ENCODE data around the gene LOXL3.

DNA sequence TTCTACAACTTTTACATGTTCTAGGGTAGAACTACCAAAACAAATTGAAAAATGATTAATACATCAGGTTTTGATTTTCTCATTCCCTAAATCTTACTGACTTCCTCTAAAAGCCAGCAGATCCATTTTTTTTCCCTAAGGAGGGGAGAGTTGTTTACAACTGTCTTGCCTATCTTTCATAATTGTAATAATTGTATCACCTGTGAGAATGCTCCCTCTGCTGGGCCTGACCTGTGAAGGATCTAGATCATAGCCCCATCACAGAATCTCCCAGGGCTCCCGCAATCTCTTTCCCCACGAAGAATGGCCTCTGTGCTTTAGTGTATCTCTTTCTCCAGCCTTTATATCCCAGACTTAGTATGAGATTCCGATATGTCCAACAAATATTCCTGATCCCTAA lies 9.1 kb downstream of the LOXL3 start:
- TF ChIP-seq, protein P1, sequence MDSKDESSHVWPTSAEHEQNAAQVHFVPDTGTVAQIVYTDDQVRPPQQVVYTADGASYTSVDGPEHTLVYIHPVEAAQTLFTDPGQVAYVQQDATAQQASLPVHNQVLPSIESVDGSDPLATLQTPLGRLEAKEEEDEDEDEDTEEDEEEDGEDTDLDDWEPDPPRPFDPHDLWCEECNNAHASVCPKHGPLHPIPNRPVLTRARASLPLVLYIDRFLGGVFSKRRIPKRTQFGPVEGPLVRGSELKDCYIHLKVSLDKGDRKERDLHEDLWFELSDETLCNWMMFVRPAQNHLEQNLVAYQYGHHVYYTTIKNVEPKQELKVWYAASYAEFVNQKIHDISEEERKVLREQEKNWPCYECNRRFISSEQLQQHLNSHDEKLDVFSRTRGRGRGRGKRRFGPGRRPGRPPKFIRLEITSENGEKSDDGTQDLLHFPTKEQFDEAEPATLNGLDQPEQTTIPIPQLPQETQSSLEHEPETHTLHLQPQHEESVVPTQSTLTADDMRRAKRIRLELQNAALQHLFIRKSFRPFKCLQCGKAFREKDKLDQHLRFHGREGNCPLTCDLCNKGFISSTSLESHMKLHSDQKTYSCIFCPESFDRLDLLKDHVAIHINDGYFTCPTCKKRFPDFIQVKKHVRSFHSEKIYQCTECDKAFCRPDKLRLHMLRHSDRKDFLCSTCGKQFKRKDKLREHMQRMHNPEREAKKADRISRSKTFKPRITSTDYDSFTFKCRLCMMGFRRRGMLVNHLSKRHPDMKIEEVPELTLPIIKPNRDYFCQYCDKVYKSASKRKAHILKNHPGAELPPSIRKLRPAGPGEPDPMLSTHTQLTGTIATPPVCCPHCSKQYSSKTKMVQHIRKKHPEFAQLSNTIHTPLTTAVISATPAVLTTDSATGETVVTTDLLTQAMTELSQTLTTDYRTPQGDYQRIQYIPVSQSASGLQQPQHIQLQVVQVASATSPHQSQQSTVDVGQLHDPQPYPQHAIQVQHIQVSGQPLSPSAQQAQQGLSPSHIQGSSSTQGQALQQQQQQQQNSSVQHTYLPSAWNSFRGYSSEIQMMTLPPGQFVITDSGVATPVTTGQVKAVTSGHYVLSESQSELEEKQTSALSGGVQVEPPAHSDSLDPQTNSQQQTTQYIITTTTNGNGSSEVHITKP (tag by site-specific recombination; IDR thresholded peaks at IDR 0.05): no peak
- TF ChIP-seq, protein P2, sequence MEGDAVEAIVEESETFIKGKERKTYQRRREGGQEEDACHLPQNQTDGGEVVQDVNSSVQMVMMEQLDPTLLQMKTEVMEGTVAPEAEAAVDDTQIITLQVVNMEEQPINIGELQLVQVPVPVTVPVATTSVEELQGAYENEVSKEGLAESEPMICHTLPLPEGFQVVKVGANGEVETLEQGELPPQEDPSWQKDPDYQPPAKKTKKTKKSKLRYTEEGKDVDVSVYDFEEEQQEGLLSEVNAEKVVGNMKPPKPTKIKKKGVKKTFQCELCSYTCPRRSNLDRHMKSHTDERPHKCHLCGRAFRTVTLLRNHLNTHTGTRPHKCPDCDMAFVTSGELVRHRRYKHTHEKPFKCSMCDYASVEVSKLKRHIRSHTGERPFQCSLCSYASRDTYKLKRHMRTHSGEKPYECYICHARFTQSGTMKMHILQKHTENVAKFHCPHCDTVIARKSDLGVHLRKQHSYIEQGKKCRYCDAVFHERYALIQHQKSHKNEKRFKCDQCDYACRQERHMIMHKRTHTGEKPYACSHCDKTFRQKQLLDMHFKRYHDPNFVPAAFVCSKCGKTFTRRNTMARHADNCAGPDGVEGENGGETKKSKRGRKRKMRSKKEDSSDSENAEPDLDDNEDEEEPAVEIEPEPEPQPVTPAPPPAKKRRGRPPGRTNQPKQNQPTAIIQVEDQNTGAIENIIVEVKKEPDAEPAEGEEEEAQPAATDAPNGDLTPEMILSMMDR (tag by site-specific recombination; IDR thresholded peaks at IDR 0.05): no peak
- TF ChIP-seq, protein P3, sequence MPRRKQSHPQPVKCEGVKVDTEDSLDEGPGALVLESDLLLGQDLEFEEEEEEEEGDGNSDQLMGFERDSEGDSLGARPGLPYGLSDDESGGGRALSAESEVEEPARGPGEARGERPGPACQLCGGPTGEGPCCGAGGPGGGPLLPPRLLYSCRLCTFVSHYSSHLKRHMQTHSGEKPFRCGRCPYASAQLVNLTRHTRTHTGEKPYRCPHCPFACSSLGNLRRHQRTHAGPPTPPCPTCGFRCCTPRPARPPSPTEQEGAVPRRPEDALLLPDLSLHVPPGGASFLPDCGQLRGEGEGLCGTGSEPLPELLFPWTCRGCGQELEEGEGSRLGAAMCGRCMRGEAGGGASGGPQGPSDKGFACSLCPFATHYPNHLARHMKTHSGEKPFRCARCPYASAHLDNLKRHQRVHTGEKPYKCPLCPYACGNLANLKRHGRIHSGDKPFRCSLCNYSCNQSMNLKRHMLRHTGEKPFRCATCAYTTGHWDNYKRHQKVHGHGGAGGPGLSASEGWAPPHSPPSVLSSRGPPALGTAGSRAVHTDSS (tag by site-specific recombination; IDR thresholded peaks at IDR 0.05): no peak
- TF ChIP-seq KLF10 (tag by site-specific recombination; IDR thresholded peaks at IDR 0.05): no peak
- no peak for TF ChIP-seq KLF16 (tag by site-specific recombination; IDR thresholded peaks at IDR 0.05)
- TF ChIP-seq MYNN (tag by site-specific recombination; IDR thresholded peaks at IDR 0.05; ENCODE audit: borderline replicate concordance): no peak
- no peak for TF ChIP-seq ZNF585B (tag by site-specific recombination; IDR thresholded peaks at IDR 0.05)
- no peak for TF ChIP-seq SETDB1 (IDR thresholded peaks at IDR 0.05; ENCODE audit: insufficient read length, low read length)
- TF ChIP-seq PRDM1 (tag by site-specific recombination; IDR thresholded peaks at IDR 0.05): no peak
- TF ChIP-seq ZNF555 (tag by site-specific recombination; conservative IDR thresholded peaks at IDR 0.05): no peak
- TF ChIP-seq ZNF239 (tag by site-specific recombination; IDR thresholded peaks at IDR 0.05): no peak
- TF ChIP-seq, protein P4, sequence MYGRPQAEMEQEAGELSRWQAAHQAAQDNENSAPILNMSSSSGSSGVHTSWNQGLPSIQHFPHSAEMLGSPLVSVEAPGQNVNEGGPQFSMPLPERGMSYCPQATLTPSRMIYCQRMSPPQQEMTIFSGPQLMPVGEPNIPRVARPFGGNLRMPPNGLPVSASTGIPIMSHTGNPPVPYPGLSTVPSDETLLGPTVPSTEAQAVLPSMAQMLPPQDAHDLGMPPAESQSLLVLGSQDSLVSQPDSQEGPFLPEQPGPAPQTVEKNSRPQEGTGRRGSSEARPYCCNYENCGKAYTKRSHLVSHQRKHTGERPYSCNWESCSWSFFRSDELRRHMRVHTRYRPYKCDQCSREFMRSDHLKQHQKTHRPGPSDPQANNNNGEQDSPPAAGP (tag by site-specific recombination; IDR thresholded peaks at IDR 0.05): no peak
